Tibial nerve (tissue), 4 donors: ENCODE results near the gene BRS3.

Source experiments
- EP300 ChIP-seq, 2 donors: sonication (generic); formaldehyde crosslinking; IDR thresholded peaks; one replicate each; pipeline ENCODE4 v1.6.1; 2017; ENCODE audit warnings: antibody characterized with exemption in 2 of 2, mild to moderate bottlenecking in 1 of 2
- POLR2A ChIP-seq, 2 donors: fragments of 450-650 bp; IDR thresholded peaks; one replicate each; pipeline ENCODE4 v1.6.1; 2017; ENCODE audit warnings: antibody characterized with exemption in 2 of 2, mild to moderate bottlenecking in 2 of 2, moderate library complexity in 2 of 2
- TF ChIP-seq, protein P1 (sequence below), 5 experiments: fragments of 200-600 bp in 3 of 5; fragments of 450-650 bp in 2 of 5; sonication (generic) in 3 of 5; IDR thresholded peaks; one replicate each; pipeline ENCODE4 v1.5.1; 2016 to 2019; ENCODE audit warnings: antibody characterized with exemption in 5 of 5, mild to moderate bottlenecking in 3 of 5, moderate library complexity in 2 of 5

DNA sequence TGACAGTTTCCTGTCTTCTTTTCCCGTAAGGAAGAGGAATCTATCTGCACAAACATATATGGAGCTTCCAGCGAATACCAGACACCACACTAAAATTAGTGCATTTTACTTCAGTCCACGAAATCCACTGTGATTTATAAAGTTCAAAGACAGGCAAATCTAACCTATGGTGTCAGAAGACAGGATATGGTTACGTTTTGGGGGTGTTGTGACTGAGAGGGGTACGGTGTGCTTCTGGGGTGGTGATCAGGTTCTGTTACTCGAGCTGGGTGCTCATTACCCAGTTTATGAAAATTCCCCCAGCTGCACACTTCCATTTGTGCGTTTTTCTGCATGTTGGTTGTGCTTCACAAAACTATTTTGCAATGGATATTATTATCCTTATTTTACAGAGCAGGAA is 54.5 kb downstream of the BRS3 start:
- no peak for TF ChIP-seq POLR2A (IDR thresholded peaks at IDR 0.05)
- TF ChIP-seq, protein P1, sequence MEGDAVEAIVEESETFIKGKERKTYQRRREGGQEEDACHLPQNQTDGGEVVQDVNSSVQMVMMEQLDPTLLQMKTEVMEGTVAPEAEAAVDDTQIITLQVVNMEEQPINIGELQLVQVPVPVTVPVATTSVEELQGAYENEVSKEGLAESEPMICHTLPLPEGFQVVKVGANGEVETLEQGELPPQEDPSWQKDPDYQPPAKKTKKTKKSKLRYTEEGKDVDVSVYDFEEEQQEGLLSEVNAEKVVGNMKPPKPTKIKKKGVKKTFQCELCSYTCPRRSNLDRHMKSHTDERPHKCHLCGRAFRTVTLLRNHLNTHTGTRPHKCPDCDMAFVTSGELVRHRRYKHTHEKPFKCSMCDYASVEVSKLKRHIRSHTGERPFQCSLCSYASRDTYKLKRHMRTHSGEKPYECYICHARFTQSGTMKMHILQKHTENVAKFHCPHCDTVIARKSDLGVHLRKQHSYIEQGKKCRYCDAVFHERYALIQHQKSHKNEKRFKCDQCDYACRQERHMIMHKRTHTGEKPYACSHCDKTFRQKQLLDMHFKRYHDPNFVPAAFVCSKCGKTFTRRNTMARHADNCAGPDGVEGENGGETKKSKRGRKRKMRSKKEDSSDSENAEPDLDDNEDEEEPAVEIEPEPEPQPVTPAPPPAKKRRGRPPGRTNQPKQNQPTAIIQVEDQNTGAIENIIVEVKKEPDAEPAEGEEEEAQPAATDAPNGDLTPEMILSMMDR (IDR thresholded peaks at IDR 0.05): no peak
- TF ChIP-seq EP300 (IDR thresholded peaks at IDR 0.05): no peak
